NOMO-1 treated with DMSO at 0.1 percent for 48 hours (cell line): Measurements from ENCODE around the gene ADAM12.
"Not testable (repeated sequence)": the region's sequence is repeated elsewhere in the genome, so short reads cannot be mapped to it uniquely, and the experiment has no call there.

Experiments used
- DNase-seq: peaks from one replicate; lab custom pipeline; 2025; ENCODE audit not compliant: unreplicated experiment; lab: John Stamatoyannopoulos, UW

Gene ADAM12

DNA sequence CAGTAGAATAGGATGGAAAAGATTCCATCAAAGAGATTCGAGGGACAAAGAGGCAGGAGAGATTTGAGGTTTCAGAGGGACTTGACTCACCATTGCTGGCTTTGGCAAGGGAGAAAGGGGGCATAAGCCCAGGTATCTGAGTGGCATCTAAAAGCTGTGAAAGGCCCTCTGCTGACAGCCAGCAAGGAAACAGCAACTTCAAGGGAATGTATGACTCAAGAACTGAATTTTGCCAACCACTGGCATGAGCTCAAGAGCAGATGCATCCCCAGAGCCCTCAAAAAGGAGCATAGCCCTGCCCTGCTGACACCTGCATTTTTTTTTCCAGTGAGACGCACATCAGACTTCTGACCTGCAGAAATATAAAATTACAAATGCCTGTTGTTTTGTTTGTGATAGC is 19.6 kb upstream of the ADAM12 start:
- DNase-seq, result no peak

DNA sequence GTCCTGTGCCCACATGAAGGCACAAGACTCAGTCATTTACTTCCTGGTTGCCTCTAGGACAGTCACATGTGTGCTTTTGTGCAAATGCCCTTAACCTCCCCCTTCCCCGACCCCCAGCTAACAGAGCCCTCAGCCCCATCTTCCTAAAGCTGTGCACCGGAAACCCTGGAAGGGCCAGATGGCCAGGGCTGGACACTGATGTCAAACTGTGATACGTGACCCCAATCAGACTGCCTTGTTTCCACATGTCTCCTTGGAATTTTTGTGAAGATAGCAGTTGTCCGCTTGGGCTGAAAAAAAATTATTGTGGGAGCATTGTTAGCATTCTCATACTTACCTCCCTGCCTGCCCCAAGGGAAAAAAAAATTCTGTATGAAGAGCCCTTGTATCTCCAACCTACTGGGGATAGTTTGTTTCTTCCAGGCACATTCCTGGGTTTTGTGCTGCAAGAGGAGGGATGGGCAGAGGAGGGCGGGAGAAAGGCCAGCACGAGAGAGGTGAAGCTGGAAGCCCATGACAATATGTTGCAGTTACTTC is 17.0 kb upstream of the ADAM12 start:
- no peak for DNase-seq

DNA sequence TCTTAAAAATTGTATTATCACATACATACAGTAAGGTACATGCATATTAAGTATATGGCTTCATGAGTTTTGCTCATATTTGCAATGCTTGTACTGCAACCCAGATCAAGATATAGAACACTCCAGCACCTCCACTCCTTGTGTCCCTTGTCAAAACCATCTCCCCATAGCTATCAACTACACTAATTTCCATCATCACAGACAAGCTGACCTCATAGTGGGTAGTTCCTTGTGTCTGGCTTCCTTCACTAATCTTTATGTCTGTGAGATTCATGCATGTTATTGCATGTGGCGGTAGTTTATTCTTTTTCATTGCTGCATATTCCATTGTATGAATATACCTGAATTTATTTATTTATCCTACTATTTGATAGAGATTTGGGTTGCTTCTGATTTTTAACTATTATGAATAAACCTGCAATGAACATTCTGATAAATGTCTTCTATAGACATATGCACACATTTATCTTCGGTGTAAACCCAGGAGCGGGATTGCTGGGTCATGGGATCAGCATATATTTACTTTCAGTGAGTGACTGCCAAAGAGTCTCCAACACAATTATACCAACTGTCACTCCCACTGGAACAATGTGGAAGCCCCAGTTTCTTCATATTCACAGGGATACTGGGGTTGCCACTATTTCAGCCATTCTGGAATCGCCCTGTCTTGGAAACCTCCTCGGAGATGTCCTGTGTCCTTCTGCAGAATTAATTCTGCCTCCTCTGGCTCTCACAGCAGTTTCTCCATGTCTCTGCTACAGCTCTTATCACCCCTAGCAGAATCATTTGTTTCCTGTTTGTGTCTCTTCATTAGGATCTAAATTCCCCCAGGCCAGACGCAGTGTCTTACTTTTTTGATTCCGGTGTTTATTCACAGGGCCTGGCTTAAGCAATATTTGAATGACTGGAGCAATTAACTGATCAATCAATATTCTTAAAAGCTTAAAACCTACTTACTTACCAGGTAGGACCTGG is 14.7 kb upstream of the ADAM12 start:
- no peak for DNase-seq

DNA sequence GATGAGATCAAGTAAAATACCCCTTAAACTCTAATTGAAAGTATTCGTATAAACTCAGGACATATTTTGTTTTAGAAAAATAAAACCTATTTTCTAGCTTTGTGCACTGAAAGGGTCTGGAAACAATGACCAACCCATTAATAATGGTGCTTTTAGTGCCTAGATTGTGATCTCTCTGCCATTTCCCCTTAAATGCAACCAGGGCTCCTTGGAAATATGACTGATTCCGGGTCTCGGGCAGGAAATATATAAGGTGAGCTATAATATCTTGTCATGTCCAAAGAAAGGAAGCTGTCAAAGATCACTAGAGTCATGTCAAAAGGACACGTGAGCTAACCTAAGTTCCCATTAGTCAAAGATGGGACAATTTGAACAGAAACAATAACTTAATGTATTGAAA is 12.4 kb upstream of the ADAM12 start:
- DNase-seq, result no peak

DNA sequence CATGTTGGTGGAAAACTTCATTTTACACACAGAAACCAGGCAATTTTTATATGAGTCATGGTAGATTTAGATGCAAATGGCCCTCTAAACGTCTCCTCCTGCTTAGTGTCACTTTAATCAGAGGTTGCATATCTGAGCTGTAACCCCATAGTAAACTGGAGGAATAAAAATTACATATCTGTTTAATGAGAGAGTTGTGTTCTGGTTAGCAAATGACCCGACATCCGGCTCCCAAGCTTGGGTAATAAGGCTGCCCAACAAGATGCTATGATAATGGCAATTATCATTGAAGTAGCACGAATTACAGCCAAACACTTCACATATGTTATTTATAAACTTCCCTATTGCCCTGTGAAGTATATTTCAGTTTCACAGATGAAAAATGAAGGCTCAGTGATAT is 10.6 kb upstream of the ADAM12 start:
- no peak for DNase-seq

DNA sequence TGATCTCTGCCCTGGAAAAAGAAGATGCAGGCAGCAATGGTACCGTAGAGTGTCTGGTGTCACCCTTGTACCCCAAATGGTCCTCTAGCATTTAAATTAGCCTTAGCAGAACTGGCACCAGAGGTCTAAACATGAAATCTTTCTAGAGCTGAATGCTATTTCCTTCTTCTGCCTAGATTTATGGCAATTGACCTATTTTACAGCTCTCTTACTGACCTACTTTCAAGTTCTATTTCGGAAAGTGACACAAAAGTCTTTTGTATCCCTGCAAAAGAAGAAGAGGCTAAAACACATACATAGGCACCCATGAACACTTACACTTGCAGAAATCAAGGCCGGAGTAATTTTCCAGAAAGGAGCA is 10.1 kb upstream of the ADAM12 start:
- no peak for DNase-seq

DNA sequence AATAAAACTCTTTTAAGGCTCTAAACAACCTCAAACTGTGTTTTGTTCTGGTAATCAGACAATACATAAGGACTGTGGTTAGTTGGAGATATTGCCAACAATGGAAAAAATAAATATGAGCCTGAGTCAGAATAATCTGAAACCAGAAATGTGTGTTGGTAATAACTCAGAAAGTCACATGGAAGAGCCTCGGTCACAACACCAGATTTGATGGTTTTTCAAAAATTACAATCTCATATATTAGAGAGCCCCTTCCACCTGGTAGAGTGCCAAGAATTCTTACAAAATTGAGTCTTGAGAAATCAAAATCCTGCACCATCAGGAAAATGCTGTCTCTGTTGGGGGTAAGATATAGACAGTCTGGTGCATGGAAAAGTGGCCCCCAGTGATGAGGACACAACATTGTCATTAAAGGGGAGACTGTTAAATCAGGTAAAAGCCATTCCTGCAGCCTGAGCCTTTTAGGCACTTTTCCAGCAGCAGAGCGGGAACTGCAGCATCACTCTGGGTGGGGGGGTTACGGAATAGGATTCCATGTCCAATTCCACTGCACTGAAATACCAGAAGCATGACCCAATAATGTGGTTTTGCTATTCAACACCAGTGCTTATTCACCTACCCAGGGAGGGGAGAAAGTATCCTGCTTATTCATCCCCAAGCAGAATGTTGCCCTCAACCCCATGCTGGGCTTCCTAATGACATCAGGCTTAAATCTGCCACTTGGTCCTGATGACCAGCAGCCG is 9.5 kb upstream of the ADAM12 start:
- no peak for DNase-seq

DNA sequence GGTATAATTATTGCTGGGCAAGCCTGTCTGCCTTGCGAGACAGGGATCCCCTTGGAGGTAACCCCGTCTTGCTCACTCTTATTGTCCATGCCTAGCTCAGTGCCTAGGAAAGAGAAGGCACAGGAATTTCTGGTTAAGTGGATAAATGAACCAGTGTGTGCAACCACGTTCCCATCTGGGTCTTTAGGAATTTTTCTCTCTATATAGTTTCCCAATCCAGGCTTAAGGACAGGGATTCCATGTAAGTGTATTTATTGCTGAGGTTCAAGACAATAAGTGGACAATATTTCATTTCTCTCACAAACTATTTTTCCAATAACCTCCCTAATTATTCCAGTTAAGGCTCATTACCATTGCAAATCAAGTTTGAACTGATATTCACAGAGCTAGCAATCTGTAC is 8.9 kb upstream of the ADAM12 start:
- no peak for DNase-seq

DNA sequence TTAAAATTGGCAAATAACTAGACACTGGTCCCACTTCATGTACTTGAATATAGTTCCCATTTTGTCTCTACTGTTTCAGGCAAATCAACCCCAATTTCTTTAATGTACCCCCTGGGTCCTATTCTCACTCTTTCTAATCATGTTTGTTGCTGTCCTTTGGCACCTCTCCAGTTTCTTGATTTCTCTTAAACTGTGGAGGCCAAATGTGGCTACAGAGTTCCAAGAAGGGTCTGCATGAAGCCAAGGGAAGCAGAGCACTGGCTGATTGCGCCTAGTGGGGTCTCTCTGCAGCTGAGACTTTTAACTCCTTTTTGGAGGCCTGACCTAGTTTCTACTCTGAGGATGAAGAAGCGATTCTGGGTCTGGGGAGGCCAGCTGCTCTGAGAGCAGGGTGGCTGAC is 6.7 kb upstream of the ADAM12 start:
- no peak for DNase-seq

DNA sequence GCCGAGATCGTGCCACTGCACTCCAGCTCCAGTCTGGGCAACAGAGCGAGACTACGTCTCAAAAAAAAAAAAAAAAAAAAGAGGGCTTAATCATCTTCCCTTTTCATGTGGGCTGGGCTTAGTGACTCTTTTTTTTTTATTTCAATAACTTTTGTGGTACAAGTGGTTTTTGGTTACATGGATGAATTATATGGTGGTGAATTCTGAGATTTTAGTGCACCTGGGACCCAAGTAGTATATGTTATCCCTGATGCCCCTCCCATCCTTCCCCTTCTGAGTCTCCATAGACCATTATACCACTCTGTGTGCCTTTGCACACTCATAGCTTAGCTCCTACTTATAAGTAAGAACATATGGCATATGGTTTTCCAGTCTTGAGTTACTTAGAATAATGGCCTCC is 4.8 kb upstream of the ADAM12 start:
- DNase-seq, result no peak

DNA sequence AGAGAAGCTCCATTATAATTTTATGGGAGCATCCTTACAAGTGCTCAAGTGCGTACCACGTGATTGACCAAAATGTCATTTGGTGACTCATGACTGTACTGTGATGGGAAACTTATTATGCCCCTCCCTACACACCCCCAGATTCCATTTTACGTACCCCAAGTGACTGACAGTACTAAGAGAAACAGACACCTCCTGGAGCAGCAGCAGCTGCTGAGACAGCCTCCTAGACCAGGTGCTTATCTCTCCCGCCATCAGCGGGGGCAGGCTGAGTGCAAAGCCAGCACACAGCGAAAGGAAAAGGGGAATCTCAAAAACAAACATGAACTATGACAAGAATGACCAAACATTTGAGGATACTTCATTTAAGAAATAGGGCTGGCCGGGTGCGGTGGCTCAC is 4.2 kb upstream of the ADAM12 start:
- no peak for DNase-seq

DNA sequence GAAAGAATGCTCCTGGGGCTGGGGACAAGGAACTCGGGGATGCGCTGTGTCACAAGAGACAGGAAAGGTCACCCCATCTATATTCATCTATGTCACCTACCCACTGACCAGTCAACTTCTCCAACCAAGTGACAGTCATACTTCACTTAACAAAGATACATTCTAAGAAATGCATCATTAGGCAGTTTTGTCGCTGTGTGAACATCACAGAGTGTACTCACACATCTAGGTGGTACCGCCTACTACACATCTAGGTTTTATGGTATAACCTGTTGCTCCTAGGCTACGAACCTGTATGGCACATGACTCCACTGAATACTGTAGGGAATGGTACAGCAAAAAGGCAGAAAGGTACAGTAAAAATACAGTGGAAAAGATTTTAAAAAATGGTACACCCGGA is 3.8 kb upstream of the ADAM12 start:
- DNase-seq, result no peak

DNA sequence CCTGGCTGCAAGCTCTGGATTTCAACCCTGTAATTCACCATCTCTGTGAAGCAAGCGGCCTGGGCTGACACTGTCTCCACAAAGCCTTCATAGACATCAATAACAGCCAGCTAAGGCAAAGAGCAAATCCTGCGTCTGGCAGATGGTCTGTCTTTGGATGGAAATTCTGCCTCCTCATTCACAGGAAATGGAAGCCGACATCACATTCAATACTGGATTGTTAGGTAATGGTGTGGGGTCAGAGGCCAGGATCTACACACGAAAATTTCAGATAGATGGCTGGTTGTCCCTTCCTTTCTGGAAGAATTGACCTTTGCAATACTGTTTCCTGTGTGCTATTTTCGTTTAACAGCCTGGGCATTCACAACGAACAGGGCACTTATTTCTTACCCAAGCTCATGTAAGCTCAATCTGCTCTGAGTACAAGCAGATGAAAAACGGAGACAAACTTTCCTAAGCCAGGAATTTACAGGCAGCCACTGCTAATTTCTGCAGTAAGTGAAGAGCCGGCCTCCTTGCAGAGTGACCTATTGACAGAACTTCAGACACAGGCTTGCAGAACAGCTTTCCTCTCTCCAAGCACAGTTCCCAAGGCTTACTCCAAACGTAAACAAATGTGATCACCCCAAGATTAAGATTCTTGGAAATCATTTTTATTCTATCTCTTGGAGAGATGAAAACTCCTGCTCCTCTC is 3.1 kb upstream of the ADAM12 start:
- DNase-seq, result no peak

DNA sequence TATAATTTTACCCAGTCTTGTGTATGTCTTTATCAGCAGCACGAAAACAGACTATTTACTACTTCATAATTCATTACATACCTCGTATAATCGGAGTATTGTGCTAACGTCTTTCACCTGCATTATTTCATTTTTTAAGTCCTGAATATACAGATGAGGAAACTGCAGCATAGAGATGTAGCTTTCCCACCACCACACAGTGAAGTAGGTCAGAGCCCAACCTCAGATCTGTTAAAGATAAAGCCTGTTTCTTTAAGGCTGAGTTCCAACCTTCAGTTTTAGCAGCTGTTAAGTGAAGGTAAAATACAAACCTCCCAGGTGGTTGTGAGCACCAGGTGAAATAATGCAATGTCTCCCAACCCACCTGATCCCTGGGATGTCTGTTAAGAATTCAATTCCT is 2.0 kb upstream of the ADAM12 start:
- no peak for DNase-seq

DNA sequence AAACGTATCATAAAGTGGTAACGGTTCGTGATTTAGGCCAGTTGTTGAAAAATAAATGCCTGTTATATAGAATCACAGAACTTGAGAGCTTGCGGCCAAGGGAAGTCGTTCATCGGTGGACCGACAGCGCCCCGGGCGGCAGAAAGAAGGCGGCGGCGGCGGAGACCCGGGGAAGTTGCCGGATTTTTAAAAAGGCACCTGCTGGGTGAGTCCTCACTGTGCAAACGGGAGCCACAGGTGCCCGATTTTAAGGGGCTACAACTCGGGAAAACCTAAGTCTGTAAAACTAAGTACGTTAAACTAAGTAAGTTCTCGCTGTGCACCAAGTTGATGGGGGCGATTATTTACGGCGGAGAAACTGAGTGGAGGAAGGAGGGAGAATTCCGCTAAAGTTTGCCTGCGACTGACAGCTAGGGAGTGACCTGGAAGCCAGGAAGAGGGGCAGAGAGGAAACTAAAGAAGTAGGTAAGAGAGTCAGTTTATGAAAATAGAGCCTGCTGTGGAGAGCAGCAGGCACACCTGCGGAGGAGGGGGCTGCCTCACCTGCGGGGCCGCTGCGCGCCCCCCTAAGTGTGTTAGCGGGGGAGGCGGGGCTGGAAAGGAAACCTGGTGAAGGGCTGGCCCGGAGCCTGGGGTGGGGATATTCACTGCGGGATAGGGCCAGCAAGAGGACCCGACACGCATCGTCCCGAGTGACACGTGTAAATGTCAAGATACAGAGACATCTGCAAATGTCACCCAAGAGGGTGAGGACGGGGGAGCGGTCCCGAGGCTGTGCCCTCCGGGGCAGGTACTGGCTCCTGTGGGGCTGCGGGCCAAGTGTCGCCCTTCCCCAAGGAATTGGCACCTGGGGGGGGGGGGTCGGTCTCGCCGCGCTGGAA is 996 bp downstream of the ADAM12 start:
- no peak for DNase-seq

DNA sequence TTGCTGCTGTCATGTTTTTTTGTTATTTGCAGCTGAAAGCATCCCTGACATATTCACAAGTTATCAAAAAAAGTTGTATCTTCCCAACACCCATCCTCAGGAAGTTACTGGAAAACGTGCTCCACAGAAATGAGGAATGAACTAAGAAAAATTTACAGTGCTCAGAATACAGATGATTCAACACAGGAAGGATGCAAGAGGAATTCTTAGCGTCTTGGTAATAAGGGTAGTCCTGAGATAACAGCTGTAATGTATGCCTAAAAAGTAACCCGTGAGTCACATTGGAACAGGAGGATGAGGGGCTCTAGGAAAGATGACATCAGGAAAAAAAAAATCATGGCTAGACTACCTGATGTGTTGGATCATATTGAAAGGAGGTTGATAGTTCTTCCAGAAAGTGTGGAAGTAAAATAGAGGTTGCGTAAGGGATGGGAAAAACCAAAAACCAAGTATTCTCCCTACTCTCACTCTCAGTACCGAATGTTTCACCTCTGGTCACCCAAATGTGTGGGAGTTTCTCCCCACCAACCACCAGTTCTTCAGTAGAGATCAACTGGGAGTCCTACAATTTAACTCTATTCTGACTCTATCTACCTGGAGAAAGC is 3.9 kb downstream of the ADAM12 start:
- no peak for DNase-seq

DNA sequence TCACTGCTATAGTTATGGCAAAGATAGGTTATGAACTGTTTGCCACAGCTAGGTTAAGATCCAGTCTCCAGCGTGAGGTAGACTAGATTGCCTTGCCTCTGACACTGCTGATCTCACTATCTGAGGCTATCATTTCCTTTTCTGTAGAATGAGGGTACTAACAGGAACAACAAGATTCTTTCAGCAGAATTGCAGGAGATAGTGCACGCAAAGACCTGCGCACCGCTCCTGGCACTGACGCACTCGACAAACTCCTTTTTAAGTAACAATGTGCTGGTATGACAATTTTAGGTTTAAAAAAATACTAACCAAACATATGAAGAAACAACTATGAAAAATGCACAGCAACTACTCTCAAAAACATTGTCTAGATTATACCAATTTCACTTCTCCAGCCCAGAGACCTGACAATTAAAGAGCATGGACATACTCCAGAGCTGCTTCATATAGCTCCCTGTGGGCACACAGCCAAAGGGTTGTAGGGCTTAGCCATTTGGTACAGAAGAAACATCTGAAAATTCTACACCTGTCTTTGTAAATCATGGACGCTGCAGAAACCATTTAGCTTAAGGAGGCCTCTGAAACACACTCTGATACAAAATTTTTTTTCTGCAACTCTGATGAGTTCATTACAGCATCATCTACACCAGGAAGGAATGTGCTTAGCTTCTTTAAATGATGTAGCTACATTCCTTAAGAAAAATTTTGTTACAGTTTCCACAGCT is 7.8 kb downstream of the ADAM12 start:
- no peak for DNase-seq

DNA sequence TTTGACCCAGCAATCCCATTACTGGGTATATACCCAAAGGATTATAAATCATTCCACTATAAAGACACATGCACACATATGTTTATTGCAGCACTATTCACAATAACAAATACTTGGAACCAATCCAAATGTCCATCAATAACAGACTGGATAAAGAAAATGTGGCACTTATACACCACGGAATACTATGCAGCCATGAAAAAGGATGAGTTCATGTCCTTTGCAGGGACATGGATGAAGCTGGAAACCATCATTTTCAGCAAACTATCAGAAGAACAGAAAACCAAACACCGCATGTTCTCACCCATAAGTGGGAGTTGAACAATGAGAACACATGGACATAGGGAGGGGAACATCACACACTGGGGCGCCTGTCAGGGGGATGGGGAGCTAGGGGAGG is 9.1 kb downstream of the ADAM12 start:
- not testable (repeated sequence) for DNase-seq

DNA sequence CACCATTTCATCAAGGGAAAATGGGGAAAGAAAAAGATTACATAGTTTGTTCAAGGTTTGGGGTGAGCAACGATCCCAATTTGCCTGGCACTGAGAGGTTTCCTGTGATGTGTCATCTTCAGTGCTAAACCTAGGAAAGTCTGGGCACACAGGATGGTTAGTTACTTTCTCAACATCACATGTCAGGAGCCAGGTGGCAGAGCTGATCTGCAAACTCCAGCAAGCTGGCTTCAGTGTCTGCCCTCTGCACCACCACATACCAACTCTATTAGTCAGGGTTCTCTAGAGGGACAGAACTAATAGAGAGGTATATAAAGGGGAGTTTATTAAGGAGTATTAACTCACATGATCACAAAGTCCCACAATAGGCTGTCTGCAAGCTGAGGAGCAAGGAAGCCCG is 11.3 kb downstream of the ADAM12 start:
- no peak for DNase-seq
